Suprapubic skin (tissue), 4 donors: ENCODE data around the gene FEN1.

Source experiments
- CTCF ChIP-seq, 2 donors: fragments of 200-600 bp in 1 of 2; fragments of 450-650 bp in 1 of 2; sonication (generic) in 1 of 2; IDR thresholded peaks; one replicate each; pipeline ENCODE4 v1.5.1; 2016 to 2019; ENCODE audit warnings: antibody characterized with exemption in 2 of 2, mild to moderate bottlenecking in 1 of 2, moderate library complexity in 1 of 2
- EP300 ChIP-seq: sonication (generic); formaldehyde crosslinking; IDR thresholded peaks from one replicate; pipeline ENCODE4 v1.6.1; 2017; ENCODE audit warnings: antibody characterized with exemption
- POLR2AphosphoS5 ChIP-seq, 3 donors: sonication (generic); formaldehyde crosslinking; IDR thresholded peaks; one replicate each; pipeline ENCODE4 v1.6.1; 2017; ENCODE audit warnings: antibody characterized with exemption in 3 of 3

DNA sequence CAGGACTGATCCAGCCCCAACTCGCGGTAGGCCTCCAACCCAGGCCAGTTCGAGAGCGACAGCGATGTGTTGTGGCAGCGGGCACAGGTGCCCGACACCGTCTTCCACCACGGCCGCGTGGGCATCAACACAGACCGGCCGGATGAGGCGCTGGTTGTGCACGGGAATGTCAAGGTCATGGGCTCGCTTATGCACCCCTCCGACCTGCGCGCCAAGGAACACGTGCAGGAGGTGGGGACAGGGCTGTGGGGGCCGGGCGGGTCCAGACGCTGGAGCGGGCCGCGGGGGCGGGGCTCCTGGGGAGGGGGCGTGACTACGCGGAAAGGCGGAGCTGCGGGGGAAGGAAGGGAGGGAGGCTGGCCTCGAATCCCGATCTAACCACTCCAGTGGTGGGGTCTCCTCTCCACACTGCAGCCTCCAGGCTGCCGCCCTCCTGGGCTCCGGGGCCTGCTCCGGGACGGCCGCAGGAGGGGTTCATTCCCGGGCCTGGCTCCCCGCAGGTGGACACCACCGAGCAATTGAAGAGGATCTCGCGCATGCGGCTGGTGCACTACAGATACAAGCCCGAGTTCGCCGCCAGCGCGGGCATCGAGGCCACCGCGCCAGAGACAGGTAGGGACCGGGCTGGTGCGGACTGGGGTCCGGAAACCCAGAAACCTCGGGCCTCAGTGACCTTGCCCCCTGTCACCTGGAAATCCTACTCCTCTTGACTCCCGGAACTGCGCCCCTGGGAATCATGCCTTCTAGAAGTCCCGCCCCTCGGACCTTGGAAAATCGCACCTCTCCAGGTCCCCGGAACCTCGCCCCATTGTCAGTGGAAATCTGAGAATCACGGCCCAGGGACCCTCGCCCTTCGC lies 15.2 kb upstream of the FEN1 start:
- TF ChIP-seq EP300 = no peak
- TF ChIP-seq CTCF (IDR thresholded peaks at IDR 0.05) = no peak
- TF ChIP-seq POLR2AphosphoS5 (IDR thresholded peaks at IDR 0.05) = no peak
